Myocyte (in vitro differentiated cells): ENCODE data around the gene NCAM1. TPM values are rescaled to one million over a fixed set of nuclear protein-coding genes. Genes with fewer than 3 reads are reported as not detected.

ENCODE experiments used
- DNase-seq: peaks from one replicate; pipeline ENCODE4 v3.0.0-alpha.2; 2012; ENCODE audit warnings: low read depth
- total RNA-seq: library from RNA; depleted of rRNA; stranded (reverse); fragments of >200 nt; gene quantifications from 2 replicates; pipeline ENCODE4 v1.2.3, GENCODE V29; 2014

The NCAM1 gene
- total RNA-seq, 1 donor from 2014 or later = 591 TPM

DNA sequence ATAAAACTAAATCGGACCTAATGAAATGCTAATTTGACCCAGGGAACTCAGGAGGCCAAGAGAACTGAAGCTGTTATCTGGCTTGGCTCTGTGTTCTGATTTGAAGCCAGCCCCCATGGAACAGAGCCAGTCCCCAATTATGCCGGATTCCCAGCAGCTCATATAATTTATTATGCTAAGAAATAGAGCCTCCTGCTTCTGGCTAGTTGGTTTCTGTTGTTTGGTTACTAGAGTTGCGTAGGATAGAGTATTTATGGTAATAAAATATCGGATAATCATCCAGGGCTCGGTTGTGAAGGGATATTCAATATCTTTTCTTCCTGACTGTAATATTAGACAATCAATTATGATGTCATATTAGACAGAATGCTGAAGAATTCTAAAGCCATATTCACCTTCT, 232.7 kb downstream of the NCAM1 start:
- DNase-seq = peak; percentile 9

DNA sequence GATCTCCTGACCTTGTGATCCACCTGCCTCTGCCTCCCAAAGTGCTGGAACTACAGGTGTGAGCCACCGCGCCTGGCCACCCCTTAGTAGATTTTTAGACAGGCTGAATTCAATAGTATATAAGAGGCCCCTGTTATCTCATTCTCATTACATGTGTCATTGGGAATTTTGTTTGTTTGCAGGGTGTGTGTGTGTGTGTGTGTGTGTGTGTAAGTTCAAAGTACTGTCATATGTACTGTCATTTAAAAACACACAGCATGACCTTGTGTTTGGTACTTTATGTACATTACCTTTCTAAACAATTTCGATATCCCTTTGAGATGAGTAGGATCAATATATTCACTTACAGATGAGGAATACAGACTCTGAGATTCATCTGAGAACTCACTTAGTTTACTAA, 234.5 kb downstream of the NCAM1 start:
- no peak for DNase-seq

DNA sequence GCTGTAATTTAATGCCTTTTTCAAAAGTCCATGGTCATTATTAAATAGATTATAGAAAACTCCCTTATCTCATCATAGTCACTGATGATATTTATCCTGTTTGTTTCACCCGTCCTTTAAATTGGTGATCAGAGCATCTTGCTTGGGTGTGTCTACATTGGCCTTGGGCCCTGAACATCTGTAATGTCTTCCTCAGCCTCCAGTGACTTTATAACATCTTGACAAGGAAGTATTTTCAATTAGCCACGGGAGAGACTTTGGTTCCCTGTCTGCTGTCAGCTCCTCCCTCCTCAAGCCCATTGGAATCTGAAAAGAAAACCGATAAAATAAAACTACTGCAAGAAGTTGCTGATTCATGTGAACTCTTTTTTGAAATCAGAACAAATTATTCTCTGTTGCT, 236.2 kb downstream of the NCAM1 start:
- no peak for DNase-seq

DNA sequence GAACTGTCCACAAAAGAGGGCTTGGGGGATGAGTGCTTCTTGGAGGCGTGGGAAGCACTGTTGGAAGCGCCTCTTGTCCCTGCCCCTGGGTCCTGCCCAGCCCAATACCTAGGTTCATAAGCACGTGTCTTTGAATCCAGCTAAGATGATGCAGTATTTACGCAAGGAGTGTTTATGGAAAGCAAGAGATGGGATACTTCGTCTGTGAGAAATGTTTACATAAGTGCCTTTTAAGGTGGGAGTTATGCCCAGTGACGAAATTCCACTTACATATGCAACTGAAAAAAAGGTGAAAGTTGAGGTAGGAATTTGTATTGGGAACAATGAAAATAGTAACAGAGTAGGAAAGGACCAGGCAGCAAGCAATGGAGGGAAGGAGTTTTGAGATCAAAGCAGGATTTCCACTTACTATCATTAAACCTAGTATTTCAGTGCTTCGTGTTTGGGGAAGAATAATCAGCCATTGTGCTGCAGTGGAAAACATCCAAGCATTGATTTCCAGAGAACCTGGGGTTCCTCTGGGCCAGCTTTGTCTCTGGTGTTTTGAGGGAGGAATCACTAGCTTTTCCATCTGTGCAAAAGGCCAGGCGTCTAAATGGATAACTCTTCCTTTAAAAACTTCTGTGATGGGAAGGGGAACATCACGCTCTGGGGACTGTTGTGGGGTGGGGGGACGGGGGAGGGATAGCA, 237.9 kb downstream of the NCAM1 start:
- DNase-seq = no peak

DNA sequence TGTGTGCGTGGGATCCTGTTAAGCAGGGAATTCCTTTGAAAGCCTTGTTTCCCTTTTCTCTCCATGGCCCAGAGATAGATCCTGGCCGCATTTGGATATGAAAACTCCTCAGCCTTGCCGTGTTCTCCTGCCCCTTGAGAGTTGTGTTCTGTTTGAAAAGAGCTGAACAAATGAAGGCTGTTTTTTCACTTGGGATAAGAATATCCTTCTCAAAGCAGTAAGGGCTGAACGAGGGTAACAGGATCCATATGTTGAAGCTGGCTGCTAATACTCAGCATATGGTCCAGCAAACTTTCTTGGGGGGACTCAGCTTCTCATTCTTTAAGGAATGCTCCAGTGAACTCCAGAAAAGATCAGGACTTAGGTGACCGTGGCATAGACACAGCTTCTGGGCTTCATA, 238.6 kb downstream of the NCAM1 start:
- DNase-seq = no peak

DNA sequence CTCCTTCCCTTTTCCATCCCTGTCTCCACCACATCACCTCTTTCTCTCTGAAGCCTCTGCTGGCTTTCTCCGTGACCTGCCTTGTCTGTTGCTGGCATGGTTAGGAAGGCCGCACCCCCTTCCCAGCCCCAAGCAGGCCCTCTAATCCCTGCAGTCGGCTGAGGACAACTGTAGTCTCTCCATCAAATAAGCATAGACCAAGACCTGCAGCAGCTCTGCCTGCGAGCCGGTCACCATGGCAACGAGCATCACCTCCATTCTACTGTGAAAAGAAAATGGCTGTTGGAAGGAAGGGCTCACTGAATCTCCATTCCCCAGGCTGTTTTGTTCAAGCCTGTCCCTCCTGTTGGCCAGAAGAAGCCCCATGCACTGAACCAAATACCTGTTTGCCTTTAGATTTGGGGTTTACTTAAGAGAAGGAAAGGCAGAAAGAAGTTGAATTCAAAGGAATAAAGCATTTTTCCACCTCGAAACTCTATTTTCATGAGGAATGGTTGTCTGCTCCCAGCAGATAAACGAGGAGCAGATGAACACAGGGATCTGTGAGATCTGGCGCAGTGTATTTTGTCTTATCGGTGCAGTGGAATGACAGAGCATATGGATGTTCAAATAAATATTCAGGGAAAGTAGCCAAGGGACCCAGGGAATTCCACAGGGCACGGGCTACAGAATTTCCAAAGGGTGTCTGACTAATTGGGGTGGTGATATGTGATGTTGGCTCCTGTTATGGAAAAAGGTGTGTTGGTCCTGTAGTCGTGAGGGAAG, 240.0 kb downstream of the NCAM1 start:
- DNase-seq = peak; percentile 8

DNA sequence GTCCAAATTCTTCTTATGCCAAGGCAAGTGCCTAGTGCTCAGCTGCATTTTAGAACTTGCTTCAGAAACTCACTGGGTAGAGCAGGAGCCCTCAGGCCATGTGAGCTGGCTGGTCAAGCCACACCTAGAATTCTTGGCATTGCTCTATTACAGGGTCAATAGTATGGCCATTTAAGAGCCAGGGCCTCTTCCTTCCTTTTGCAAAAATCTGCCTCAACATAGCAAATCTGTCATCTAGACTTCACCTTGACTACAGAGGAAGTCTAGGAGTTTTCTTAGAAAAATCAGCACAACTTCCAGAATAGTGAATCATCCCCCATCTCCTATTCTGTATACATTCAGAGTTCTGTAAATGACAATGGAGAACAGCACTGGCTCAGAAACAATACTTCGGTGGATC, 241.2 kb downstream of the NCAM1 start:
- peak; percentile 54 for DNase-seq

DNA sequence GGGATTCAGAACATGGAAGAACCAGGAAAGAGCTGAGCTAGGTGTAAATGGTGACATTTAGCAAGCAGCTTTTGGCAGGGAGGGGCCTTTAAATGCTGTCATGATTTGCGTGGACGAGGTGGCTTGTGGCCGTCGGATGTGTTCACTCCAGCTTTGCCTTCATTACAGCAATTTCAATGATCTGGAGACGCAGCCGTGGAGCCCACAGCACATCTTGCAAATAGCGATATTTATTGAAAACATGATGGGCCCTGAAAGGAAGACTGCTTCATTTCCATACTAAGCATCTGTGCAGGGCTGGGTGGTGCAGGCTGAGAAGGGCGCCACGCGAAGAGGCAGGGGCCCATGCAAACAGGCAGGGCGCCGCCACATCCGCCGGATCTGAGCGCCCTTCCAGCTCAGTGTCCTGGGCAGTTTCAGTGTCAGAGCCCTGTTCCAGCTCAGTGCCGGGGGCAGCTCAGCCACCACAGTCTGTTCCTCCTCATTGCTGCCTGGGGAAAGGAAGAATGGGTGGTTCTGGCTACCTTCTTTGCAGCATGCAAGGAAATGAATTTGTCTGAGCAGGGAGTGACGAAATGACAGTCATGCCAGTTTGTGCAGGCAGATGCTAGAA, 242.0 kb downstream of the NCAM1 start:
- DNase-seq = no peak

DNA sequence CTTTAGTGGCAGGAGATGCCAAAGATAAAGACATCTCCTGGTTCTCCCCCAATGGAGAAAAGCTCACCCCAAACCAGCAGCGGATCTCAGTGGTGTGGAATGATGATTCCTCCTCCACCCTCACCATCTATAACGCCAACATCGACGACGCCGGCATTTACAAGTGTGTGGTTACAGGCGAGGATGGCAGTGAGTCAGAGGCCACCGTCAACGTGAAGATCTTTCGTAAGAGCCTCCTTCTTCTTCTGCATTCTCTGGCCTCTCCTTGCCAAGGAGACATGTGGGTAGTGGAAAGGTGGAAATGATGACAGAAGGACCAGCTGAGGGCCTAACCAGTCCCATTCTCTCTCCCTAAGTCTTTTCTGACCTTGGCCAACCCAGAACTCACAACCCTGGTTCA, 243.1 kb downstream of the NCAM1 start:
- no peak for DNase-seq

DNA sequence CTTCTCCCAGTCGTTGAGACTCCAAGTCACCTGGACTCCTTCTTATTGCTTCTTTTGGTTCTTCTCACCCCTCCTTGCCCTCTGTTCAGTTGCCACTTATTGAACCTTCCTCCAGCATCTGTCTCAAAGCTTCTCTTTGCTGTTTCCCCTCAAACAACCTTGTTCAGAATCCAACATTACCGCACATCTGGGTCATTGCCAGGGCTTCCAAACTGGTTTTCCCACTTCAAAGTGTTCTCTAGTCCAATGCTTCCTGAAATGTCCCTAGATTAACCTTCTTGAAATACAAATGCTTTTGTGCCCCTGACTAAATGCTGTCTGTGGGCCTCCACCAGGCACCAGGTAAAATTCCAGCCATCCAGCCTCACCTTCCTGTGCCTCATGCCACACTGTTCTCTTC, 252.3 kb downstream of the NCAM1 start:
- DNase-seq = no peak

DNA sequence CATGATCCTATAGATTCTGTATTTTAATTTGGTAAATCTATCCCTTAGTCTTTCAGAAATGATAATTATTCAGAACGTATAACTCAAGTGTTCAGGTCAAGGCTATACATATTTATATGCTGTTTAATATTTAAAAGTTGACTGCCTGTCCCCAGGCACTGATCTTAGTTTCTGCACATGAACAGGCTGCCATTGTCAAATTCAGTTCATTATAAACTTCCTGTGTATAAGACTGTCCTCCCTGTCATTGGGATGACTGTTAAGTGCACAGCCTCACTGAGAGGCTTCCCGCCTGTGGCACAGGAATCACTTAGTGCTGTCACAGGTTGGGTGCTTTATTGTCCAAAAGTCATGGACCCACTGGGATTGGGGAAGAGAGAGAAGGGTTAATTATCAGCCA, 261.0 kb downstream of the NCAM1 start:
- no peak for DNase-seq

DNA sequence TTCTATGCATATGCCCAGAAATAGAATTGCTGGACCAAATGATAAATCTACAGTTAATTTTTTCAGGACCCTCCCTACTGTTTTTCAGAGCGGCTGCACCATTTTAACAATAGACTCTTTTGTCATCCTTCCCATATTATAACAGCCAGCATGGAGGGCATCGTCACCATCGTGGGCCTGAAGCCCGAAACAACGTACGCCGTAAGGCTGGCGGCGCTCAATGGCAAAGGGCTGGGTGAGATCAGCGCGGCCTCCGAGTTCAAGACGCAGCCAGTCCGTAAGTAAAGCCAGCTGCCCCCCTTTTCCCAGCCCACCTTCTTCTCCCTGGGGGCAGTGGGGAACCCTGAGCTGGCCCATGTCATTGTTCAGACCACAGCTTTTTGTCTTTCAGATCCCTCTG, 273.7 kb downstream of the NCAM1 start:
- DNase-seq = no peak

DNA sequence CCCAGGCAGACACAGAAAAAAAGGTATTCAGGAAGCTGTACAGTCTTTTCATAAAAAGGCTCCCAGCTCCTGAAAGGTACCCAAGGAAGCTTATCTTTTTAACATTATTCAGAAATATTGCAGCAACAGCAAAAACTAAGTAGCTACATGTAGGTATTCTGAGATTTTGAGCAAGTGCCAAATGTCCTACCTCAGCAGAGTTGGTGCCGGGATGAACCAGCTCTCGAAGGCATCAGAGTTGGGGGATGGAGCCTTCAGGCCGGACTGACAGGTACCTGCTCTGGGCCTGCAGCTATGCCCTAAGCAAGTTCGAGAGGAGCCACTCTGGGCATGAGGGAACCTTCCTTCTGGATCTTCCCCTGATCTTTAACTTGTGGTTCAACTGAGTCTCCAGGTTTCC, 276.0 kb downstream of the NCAM1 start:
- DNase-seq = no peak

DNA sequence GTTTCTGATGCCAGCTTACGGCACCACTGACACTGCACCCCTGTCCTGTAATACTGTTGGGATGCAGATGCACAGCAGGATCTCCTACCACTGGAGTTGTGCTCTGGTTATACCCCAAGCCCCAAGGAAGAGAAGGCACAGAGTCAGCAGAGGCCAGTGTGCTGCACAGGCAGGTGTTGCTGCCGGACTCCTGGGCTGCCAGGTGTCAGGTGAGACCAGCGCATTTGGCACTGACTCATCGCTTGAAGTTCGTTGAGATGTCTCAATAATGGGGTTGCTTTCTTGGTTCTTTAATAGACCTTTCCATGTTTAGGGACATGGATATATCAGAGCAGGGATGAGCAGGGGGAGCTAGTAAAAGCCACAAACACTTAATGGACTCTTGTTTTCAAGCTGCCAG, 277.5 kb downstream of the NCAM1 start:
- DNase-seq = no peak

DNA sequence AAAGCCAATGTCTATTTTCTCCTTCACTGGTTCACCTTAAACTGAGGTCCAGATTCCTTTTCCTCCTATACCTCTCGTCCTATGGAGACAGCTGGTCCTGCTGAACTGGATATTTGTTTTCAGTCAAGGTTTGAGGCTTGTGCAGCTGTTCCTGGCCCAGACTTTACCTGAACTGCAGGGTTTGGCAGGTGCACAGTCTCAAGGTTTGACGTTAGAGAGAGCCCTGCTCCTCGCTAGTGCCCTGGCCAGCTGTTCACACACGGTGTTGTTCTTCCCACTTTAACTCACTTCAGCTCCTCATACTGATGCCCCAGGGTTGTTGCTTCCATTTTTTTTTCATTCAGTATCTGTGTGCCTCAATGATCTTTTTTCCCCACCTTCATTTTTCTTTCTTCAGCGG, 279.2 kb downstream of the NCAM1 start:
- no peak for DNase-seq

DNA sequence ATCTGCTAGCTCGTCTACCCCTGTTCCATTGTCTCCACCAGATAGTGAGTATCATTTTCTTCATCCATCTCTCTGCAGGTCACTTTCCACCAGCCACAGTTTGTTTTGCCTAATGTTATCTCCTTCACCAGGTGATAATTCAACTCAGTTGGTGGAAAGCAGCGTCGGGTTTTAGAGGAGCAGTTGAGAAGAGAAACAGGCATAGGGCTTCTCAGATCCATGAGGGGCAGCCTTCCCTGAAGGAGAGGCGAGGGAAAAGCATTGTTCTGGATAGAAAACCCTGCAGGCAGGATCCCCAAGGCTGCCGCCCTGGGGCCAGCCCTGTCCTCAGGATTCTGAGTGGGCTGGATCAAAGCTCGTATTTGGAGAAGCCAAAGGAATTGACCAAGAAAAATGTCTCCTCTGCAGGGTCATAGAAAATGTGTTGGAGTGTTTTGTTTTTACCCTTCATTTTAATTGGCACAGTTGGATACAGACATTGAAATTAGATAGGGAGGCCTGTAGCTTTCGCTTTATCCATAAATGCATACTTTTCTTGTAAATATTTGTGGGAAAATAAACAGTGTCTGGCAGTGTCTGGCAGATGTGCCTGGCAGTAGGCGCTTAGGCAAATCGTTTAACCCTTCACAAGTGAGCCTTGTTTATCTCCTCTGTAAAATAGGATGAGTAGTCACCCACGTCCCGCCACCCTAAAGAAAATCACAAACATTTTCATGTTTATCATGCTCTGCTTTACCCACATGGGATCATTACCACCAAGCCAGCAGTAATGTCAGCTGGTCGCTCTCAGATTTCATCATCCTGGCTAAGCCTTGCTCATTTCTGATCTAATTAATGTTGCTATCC, 279.8 kb downstream of the NCAM1 start:
- no peak for DNase-seq

DNA sequence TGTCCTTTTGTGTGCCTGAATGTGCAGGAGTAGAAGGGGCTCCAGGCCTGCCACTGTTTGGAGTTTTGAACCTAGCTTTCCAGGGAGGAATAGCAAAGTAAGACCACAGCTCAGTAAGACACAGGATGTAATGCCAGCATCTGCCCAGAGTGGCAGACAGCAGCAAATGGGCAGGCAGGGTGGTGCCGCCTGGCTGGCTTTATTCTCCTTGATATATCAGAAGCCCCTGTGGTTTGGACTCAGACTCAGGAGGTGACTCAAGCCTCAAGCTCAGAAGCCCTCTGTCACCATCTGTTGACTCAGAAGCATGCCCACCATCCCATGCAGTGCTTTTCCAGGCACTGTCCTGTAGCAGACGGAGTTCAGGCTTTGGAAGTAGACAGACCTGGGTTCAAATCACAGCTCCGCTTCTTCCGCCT, 280.4 kb downstream of the NCAM1 start:
- peak; percentile 95 for DNase-seq

DNA sequence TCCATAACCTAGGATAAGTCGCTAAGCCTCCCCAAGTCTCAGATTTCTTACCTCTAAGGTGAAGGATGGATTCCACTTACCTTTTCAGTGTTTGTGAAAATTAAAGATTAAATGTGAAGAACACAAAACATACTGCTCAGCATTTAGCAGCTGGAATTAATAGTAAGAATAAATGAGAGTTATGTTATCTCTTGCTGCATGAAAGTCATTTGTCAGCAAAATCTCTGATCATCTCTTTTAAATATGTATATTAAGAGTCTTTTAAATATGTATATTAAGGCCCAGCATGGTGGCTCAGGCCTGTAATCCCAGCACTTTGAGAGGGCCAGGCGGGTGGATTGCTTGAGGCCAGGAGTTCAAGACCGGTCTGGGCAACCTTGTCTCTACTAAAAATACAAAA, 280.8 kb downstream of the NCAM1 start:
- DNase-seq = no peak

DNA sequence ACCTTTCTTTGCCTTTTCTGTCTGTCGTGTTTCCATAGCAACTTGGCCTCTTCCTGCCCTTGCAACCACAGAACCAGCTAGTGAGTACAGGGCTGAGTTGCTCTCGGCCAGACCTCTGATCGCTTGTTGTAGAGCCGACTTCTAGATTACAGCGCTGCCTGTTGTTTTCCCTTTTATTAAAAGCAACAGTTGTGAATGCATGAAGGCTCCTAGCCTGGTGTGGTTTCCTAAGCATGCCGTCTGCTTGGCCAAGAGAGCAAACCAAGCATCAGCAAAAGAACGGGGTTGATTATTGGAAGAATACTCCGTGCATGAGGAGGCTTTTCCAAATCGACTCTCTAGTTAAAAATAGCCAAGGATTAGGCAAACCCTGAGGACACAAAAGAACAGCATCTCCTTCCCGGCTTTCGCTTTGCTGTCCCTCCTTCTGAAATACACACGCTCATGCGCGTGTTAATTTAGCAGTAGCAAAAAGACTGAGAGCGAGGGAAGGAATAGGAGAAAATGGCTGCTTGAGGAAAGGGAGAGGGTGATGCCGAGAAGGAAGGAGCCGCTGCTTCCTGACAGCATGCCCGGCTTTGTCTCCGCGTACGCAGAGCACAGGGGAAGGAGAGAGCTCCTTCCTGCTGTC, 281.7 kb downstream of the NCAM1 start:
- DNase-seq = peak; percentile 82

DNA sequence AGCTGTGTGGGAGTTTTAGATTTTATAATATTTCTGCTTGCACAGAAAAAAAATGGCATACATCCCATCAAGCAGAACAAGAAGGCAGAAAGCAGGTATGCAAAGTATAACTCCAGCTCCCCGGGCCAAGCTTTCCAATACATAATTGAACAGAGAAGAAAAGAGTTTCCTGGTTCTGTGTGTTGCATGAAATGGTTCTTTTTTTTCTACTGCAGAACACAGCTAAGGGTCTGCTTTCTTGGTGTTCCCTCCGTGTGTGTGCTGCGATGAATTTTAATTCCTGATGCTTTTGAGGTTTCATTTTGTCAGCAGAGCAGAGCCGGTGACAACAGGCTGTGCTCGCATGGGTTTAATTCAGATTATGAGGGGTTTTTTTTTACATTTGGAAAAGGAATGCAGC, 282.5 kb downstream of the NCAM1 start:
- DNase-seq = no peak

DNA sequence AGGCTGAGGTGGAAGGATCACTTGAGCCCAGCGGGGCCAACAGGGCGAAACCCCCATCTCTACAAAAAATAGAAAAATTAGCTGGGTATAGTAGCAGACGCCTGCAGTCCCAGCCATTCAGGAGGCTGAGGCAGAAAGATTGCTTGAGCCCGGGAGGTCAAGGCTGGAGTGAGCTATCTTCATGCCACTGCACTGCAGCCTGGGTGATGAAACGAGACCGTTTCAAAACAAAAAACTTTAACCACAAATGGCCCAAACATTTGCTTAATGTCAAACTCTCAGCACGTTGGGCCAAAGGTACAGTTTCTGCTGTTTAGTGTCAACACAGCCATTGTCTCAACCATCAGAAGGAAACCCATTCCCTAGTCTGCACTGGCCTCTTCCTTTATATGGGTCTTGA, 284.0 kb downstream of the NCAM1 start:
- no peak for DNase-seq
